ENCODE data around the gene PRSS38.

DNA sequence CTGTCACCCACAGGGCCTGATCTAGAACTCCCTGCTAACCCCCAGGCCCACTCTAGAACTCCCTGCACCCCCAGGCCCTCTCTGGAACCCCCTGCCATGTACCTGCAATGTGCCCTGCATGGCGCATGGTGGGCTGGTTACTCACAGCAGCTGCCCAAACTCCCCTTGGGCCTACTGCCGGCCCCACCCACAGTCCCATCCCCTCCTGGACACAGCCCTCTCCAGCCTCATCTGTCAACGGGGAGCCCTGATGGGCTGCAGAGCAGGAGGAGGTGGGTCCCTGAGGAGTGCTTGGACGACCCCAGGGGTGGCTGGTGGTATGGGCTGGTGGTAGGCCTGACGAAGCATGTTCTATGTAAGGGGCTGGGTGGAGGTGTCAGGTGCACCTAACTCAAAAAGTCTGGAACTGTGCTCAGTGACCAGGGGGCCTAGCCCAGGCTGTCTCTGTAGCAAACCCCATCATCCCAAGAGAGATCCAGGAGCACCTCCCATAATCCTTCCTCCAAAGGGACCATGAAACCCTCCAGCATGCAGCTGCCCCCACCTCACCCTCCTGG lies 19.0 kb upstream of the PRSS38 start:
- TF ChIP-seq JUN (IDR thresholded peaks at IDR 0.05; ENCODE audit: borderline replicate concordance, insufficient read depth, insufficient read length, low read depth) = no peak
- TF ChIP-seq POLR2A (IDR thresholded peaks at IDR 0.05; ENCODE audit: low read depth, low read length) = no peak
- TF ChIP-seq MAX (IDR thresholded peaks at IDR 0.05; ENCODE audit: insufficient read depth, insufficient read length) = no peak
- TF ChIP-seq EZH2 (IDR thresholded peaks at IDR 0.05; ENCODE audit: borderline replicate concordance, low read depth, low read length, severe bottlenecking) = no peak
- no peak for TF ChIP-seq CTCF (IDR thresholded peaks at IDR 0.05; ENCODE audit: extremely low read depth in 1 of 2, insufficient read depth in 1 of 2, low read depth in 1 of 2, low read length in 2 of 2)
- TF ChIP-seq POLR2AphosphoS5 (IDR thresholded peaks at IDR 0.05; ENCODE audit: insufficient read depth, low read depth, low read length) = no peak
